DND-41 (cell line): ENCODE data around the gene CDK13.

Experiments
- CTCF ChIP-seq: IDR thresholded peaks from 2 replicates; pipeline ENCODE4 v1.5.1; 2012; ENCODE audit warnings: borderline replicate concordance, low read length, moderate library complexity, mild to moderate bottlenecking; ENCODE audit not compliant: poor library complexity, severe bottlenecking; ENCODE audit errors: extremely low read depth
- EZH2 ChIP-seq: IDR thresholded peaks from 3 replicates; pipeline ENCODE4 v1.6.1; 2012; ENCODE audit warnings: borderline replicate concordance, low read depth, mild to moderate bottlenecking, moderate library complexity, low read length, inconsistent platforms; ENCODE audit not compliant: severe bottlenecking

DNA sequence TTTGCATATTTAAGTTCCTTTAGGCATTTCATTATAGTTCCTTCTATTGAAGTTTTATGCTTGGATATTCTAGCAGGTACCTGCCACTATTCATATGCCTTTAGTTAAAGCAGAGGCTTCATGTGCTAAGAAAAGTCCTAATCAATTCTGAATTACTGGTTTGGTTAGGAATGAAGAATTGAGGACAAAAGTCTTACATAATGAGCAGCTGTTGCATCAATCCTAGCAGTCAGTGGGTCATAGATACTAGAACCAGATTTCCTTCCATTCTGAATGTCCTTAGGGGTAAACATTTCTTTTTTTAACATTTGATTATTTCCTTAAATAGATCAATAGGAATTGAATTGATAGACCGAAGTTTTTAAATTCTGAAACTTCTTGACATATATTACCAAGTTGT, 59.2 kb downstream of the CDK13 start:
- TF ChIP-seq CTCF (no peak), EZH2 (no peak)
